ENCODE results near the gene AUTS2.

AUTS2 gene

DNA sequence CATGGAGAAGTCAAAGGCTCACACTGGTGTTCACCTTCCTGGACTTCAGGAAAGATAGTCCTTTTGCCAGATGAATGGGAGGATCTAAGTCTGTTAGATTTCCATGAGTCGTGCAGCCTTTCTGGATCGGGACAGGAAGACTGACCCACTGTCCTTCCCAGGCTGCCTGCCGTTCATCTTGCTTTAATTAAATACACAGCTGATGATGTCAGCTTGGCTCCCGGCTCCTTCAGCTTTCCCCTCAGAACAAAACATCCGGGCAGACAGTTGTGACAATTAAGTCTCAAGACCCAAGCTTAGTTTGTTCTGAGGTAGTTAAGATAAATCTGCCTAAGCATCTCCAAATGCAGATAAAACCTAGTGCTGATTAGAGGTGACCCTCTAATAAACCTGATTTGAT lies 58.6 kb downstream of the AUTS2 start:
- DNase-seq (ENCODE audit: low read depth in 2 of 2), result no peak

DNA sequence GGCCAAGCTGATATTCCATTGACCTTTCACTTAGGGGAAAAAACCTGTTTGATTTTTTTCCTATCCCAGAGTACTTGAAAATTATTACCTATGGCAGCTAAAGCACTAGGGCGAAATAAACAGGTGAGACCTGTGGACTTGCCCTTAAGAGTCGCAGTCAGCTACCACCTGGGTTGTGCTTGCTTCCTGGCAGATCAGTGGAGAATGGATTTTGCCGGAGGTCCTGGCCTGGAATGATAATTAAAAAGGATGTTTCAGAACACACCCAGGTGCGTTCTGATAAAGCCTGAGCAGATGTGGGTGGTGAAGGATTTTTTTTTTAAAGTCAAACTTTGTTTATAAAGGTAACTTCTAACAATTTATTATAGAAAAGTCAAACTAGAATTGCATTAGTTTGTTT lies 59.1 kb downstream of the AUTS2 start:
- DNase-seq (ENCODE audit: low read depth in 2 of 2), result no peak

GRCh38 chr7:69657985-69658384 lies 59.7 kb downstream of the AUTS2 start:
- DNase-seq (ENCODE audit: low read depth in 2 of 2), result no peak

DNA sequence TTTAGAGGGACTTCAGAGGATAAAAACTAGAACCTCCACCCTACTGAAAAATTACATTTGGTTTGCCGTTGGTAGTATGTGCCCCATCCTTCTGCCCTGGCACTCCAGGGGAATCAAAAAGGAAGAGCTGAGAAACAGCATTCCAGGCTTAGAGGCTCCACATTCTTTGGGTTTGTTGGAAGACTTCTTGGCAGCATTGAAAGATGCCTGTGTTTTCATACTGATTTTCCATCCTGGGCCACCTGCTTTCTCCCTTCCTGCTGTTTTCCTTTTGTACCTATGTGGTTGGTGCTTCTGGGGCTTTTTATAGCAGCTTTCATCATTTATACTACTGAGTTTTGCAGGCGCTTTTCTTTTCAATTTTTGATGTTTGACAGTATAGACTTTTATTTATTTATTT lies 61.7 kb downstream of the AUTS2 start:
- no peak for DNase-seq (ENCODE audit: low read depth in 2 of 2)

DNA sequence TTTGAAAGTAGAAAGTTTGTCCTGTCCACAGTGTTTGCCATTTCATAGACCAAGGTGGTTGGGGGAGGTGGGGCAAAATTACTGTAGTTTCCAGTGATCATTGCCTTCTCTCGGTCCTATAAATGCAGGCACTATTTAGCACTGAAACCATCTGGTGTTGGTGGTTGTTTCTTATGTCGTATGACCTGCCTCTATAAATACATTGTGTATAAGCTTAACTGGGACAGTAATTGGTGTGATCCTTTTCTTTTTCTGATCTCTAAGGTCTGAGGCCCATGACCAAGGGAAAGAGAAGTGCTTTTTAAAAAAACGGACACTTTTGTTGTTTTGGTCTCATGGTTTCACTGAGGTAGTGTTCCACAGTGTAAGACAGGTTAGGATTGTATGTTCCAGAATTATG lies 63.1 kb downstream of the AUTS2 start:
- no peak for DNase-seq (ENCODE audit: low read depth in 2 of 2)

DNA sequence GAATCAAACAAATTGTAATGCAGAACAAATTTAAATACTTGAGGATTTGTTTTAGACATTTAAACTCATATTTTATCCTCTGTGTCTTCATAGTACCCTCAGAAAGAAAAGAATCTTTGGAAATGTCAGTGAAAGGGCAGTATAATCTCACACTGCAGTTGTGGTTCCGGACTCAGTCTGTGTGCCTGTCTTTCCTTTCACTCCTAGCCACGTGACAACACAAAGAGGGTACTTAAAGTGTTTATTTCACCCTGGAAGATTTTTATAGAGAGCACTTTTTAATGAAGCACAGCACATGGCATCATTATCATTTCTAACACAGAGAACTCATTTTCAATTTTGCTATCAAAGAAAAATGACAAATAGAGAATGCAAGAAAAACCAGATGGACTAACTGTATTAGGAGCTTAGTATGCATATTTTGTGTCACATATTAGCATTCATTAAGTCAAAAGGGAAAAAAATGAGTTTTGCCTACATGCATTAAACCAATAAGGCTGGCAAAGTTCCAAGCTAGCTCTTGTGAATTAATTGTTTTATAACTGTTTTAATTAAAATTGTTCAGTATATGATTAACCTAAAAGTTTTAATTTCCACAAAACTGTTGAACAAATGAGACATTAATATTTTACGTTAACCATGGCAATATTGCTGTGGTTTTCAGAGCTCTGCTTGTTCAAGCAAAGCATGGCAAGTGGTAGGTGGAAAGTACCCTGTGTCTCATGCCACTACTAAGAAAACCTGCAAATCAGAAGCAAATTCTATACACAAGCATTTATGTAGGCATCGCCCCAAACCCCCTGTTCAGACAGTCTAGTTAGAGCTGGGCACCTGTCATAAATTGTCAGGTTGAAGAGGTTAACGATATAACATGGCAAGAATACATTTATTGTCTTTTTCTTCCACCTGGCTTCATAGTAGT lies 65.9 kb downstream of the AUTS2 start:
- DNase-seq (ENCODE audit: low read depth in 2 of 2), result no peak

- DNase-seq (ENCODE audit: low read depth in 2 of 2), result no peak
Measured at GRCh38 chr7:69665369-69665768, 67.1 kb downstream of the AUTS2 start.

GRCh38 chr7:69668339-69668870 lies 70.1 kb downstream of the AUTS2 start:
- DNase-seq (ENCODE audit: low read depth in 2 of 2), result no peak

DNA sequence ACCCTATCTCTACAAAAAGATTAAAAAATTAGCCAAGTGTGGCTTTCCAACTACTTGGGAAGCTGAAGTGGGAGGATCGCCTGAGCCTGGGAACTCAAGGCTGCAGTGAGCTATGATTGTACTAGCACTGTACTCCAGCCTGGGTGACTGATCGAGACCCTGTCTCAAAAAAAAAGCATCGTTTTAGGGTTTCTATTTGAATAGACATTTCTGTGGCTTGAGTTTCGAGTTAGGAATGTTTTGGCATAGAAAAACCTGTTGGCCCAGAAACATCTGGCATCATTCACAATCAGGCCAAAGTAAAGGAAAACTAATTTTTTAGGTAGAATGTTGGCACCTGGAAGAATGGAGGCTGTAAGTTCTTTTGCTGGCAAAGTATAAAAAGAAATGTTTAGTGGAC lies 72.4 kb downstream of the AUTS2 start:
- no peak for DNase-seq (ENCODE audit: low read depth in 2 of 2)

DNA sequence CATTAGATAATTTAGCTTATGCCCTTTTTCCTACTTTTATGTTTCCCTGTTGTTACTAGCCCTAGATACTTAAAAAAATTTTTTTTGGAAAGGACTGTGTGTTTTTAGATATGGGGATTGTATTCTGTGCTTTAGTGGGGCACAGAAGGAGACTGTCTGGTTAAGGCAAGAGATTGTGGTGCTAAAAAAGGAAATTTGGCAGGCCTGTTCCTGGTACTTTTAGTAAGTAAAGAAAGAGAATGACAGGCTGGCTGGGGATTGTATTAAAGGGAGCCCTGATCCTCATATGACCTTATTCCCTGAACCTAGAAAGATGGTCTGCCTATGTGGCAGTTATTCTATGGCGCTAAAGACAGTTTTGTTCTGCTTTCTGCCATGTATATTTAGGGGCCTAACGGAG lies 74.8 kb downstream of the AUTS2 start:
- DNase-seq (ENCODE audit: low read depth in 2 of 2), result no peak

GRCh38 chr7:69674701-69675182 lies 76.5 kb downstream of the AUTS2 start:
- no peak for DNase-seq (ENCODE audit: low read depth in 2 of 2)

GRCh38 chr7:69676247-69676646 lies 78.0 kb downstream of the AUTS2 start:
- no peak for DNase-seq (ENCODE audit: low read depth in 2 of 2)

DNA sequence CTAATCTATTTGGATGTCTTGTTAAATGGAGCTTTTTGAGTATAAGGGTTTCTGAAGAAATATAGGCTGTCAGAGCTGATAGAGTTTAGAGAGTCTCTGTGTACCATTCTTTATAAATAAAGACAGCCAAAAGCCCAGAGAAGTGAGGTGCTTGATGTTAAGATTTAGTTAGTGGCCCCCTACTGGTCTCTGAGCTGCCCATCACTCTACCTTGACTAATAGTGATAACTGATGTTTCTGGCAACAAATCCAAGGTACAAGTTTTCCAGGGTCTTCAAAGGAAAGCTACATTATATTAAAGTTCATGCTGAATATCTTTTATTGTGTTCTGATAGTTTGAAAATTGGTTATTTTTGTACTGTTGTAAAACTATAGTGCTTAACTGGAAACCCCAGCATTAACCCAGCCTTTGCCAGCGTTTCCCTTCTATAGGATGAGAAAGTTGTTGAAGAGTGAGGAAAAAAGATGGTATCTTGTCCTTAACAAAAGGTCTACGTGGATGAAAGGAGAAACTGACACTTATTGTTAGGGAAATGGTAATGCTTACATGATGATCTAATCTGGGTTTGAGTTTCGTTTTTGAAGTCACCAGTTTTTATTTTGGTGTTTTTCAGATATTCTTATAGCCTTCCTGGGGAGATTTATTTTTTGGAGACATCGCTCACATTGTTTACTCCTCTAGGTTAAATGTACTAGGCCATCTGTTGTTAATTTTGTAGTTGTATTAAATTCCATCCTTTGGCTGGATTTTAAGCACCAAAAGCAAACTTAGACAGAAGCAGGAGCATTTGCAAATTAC lies 79.0 kb downstream of the AUTS2 start:
- no peak for DNase-seq (ENCODE audit: low read depth in 2 of 2)

DNA sequence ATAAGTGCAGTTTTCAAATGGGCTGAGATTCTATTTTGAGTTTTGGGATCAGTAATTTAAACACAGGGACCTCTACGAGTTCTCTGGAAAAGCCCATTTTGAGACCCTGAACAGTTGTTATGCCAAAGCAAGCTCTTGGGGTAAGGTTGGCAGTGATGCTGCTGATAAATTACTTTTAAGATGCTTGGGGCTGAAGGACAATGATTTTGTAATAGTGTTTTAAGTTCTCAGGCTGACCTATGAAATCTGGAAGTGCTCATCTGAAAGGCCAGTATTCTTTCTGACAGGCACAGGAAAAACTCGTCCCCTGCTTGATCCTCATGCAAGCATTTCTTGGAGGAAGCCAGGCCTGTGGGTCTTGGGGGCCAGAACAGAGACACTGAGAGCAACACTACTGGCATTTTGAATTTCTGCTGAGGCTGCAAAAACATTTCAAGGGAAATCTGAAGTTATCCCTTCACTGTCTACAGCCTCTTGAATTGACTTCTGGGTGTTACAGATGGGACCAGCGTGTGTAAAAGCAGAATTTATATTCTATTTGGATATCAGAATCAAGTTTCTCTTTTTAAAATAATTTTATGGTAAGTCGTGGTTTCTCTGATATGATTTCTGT lies 79.7 kb downstream of the AUTS2 start:
- DNase-seq (ENCODE audit: low read depth in 2 of 2), result no peak

DNA sequence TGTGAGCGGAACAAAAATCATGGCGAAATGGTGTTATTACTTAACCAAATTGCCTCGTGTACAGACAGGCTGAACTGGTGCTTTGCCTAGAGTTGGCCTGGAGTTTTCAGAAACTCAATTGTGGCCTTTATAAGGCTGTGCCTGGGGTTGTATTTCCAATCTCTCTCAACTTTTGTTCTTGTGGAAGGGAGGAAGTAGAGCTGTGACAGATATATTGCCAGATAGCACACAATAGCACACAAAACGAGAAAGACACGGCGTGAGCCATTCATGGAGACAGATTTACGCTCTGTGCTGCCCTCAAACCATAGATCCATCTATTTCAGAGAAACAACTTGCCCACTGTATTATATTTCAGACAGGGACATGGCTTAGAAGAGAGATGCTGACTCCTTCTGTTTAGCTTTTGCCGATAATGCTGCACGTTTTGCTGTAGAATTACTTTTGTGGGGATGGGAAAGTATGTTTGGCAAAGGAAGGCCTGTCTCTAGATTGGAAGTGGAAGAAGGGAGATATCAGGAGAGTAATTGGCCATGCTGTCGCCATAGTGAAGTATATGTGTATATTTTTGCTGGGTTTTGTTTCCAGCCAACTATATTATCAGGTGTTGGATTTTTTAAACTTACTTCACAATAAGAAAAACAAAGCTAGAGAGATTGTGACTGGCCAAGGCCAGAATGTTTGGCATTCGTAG lies 80.4 kb downstream of the AUTS2 start:
- no peak for DNase-seq (ENCODE audit: low read depth in 2 of 2)

- no peak for DNase-seq (ENCODE audit: low read depth in 2 of 2)
Measured at GRCh38 chr7:69681181-69681580, 82.9 kb downstream of the AUTS2 start.

- DNase-seq (ENCODE audit: low read depth in 2 of 2), result no peak
Measured at GRCh38 chr7:69682518-69682917, 84.2 kb downstream of the AUTS2 start.

DNA sequence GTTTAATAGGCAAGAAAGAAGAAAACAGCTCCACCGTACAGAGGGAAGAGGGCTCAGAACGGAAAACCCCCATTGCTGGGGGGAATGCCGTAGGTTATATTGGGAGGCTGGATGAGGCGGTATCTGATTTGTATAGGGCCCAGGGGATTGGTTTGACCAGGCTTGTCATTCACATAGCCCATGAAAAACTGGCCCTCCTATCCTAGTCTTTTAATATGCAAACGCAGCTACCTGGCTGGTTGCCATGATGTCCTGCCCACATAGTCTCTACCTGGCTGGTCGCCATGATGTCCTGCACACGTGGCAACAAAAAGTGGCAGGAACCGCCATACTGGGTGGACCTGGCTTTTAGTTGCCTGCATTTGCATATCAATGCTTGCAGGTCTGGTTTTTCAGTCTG lies 84.7 kb downstream of the AUTS2 start:
- DNase-seq (ENCODE audit: low read depth in 2 of 2), result no peak

GRCh38 chr7:69684369-69685292 lies 86.4 kb downstream of the AUTS2 start:
- no peak for DNase-seq (ENCODE audit: low read depth in 2 of 2)

DNA sequence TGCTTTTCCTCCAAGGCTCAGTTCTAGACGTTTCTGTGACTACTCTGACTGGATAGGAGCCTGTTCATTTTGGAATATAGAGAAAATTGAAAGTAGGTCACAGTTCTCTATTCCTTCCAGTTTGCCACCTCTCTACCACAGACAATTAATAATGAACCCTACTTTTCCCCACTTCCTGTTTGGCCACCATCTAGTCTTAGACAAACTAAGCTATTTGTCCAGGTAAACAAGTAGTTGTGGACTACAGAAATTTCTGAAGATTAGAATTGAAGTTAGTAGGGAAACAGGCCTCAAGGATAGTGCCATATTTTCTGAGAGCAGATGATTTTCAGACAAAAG lies 87.0 kb downstream of the AUTS2 start:
- no peak for DNase-seq (ENCODE audit: low read depth in 2 of 2)

DNA sequence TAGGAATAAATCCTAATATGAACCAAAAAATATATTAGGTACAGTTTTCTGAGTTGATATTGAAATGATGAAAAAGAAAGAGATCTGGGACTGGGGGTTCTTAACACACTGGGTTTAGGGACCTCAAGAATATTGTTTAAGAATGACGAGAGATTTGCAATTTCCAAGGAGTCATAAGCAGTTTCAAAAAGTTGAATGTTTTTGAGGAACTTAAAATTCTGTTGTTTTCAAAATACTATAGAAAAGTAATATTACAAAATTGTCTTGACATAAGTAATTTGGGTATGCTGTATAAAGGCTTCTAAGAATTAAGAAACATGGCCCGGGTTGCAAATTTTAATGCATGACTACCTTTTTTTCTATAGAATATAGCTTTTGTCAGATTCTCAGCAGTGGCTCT lies 88.1 kb downstream of the AUTS2 start:
- no peak for DNase-seq (ENCODE audit: low read depth in 2 of 2)

Data from stimulated activated CD8-positive, alpha-beta memory T cell treated with anti-CD3 and anti-CD28 coated beads, Interleukin-2, amount 100 ng/mL, for 1 hour (primary cell).